H9 (cell line): ENCODE results near the gene ALDH1L1. TPM values are rescaled to one million over a fixed set of nuclear protein-coding genes. Genes with fewer than 3 reads are reported as not detected.

ENCODE experiments used
- DNase-seq: peaks from one replicate; pipeline ENCODE4 v3.0.0-alpha.2; 2017
- H2AFZ ChIP-seq: one replicate; pipeline ENCODE4 v1.6.1; 2013; ENCODE audit warnings: mild to moderate bottlenecking, low read length, control low read depth, moderate library complexity
- H2AK5ac ChIP-seq: 2 replicates; pipeline ENCODE4 v1.6.1; 2013; ENCODE audit warnings: low read length, control low read depth, mixed read lengths; ENCODE audit not compliant: insufficient read length
- H2BK120ac ChIP-seq: one replicate; pipeline ENCODE4 v1.6.1; 2013; ENCODE audit warnings: low read depth, mild to moderate bottlenecking, low read length, control low read depth, inconsistent platforms; ENCODE audit not compliant: poor library complexity, severe bottlenecking
- H2BK12ac ChIP-seq: 2 replicates; pipeline ENCODE4 v1.6.1; 2013; ENCODE audit warnings: low read length, control low read depth, mixed read lengths, low read depth; ENCODE audit not compliant: insufficient read length
- H2BK15ac ChIP-seq: 2 replicates; pipeline ENCODE4 v1.6.1; 2013; ENCODE audit warnings: low read depth, low read length, control low read depth
- H2BK20ac ChIP-seq: one replicate; pipeline ENCODE4 v1.6.1; 2013; ENCODE audit warnings: low read depth, mild to moderate bottlenecking, low read length, control low read depth, inconsistent platforms; ENCODE audit not compliant: poor library complexity, severe bottlenecking
- H2BK5ac ChIP-seq: 2 replicates; pipeline ENCODE4 v1.6.1; 2013; ENCODE audit warnings: low read length, control low read depth, mixed read lengths; ENCODE audit not compliant: insufficient read length
- H3K14ac ChIP-seq: 2 replicates; pipeline ENCODE4 v1.6.1; 2013; ENCODE audit warnings: low read length, control low read depth; ENCODE audit not compliant: insufficient read depth
- H3K18ac ChIP-seq: 2 replicates; pipeline ENCODE4 v1.6.1; 2013; ENCODE audit warnings: low read depth, mild to moderate bottlenecking, mixed read lengths, low read length, control low read depth; ENCODE audit not compliant: insufficient read length
- H3K23ac ChIP-seq: 2 replicates; pipeline ENCODE4 v1.6.1; 2013; ENCODE audit warnings: low read length, control low read depth, mixed read lengths, low read depth; ENCODE audit not compliant: insufficient read length
- H3K23me2 ChIP-seq: 2 replicates; pipeline ENCODE4 v1.6.1; 2013; ENCODE audit warnings: low read depth, mild to moderate bottlenecking, mixed read lengths, low read length, control low read depth; ENCODE audit not compliant: insufficient read length, poor library complexity, severe bottlenecking
- H3K27ac ChIP-seq: 2 replicates; pipeline ENCODE4 v1.5.1; 2013; ENCODE audit warnings: low read length, control low read depth, mixed read lengths, low read depth; ENCODE audit not compliant: insufficient read length
- H3K27me3 ChIP-seq: 2 replicates; pipeline ENCODE4 v1.6.1; 2013; ENCODE audit warnings: low read length, control low read depth, inconsistent platforms; ENCODE audit not compliant: insufficient read depth
- H3K4ac ChIP-seq: 2 replicates; pipeline ENCODE4 v1.6.1; 2013; ENCODE audit warnings: low read depth, mild to moderate bottlenecking, control low read depth, inconsistent platforms, low read length, moderate library complexity
- H3K4me1 ChIP-seq: 2 replicates; pipeline ENCODE4 v1.6.1; 2013; ENCODE audit warnings: low read length, control low read depth, inconsistent platforms; ENCODE audit not compliant: insufficient read depth
- H3K4me2 ChIP-seq: 2 replicates; pipeline ENCODE4 v1.6.1; 2013; ENCODE audit warnings: low read length, control low read depth, mixed read lengths; ENCODE audit not compliant: insufficient read length, insufficient read depth
- H3K56ac ChIP-seq: 2 replicates; pipeline ENCODE4 v1.6.1; 2013; ENCODE audit warnings: low read depth, mild to moderate bottlenecking, mixed read lengths, low read length, control low read depth; ENCODE audit not compliant: insufficient read length
- H3K79me1 ChIP-seq: 2 replicates; pipeline ENCODE4 v1.6.1; 2013; ENCODE audit warnings: low read depth, mild to moderate bottlenecking, moderate library complexity, low read length, control low read depth, inconsistent platforms; ENCODE audit not compliant: insufficient read depth, poor library complexity, severe bottlenecking
- H3K79me2 ChIP-seq: 2 replicates; pipeline ENCODE4 v1.6.1; 2013; ENCODE audit warnings: low read length, control low read depth, inconsistent platforms; ENCODE audit not compliant: insufficient read depth
- H3K9ac ChIP-seq: 2 replicates; pipeline ENCODE4 v1.6.1; 2013; ENCODE audit warnings: low read length, control low read depth, mixed read lengths; ENCODE audit not compliant: insufficient read length; ENCODE audit errors: extremely low read depth
- H3K9me3 ChIP-seq: one replicate; pipeline ENCODE4 v1.6.1; 2013; ENCODE audit warnings: low read depth, low read length, inconsistent platforms; ENCODE audit not compliant: control insufficient read depth
- H3T11ph ChIP-seq: one replicate; pipeline ENCODE4 v1.6.1; 2013; ENCODE audit warnings: mild to moderate bottlenecking, low read length, control low read depth, inconsistent platforms
- H4K20me1 ChIP-seq: one replicate; pipeline ENCODE4 v1.6.1; 2013; ENCODE audit not compliant: control insufficient read depth, insufficient read length, insufficient read depth
- H4K5ac ChIP-seq: 2 replicates; pipeline ENCODE4 v1.6.1; 2013; ENCODE audit warnings: low read depth, mild to moderate bottlenecking, mixed read lengths, low read length, control low read depth; ENCODE audit not compliant: insufficient read length
- H4K8ac ChIP-seq: replicated peaks from 2 replicates; pipeline ENCODE4 v1.6.1; 2013; ENCODE audit warnings: low read length, control low read depth, mixed read lengths, low read depth; ENCODE audit not compliant: insufficient read length
- H4K91ac ChIP-seq: 2 replicates; pipeline ENCODE4 v1.6.1; 2013; ENCODE audit warnings: low read depth, mild to moderate bottlenecking, moderate library complexity, mixed read lengths, low read length, control low read depth; ENCODE audit not compliant: insufficient read length
- H3K27ac Mint-ChIP-seq, 3 experiments: 2 replicates in 2 of 3; 3 replicates in 1 of 3; pipeline ENCODE4 v1.8.0; 2020 to 2021; ENCODE audit warnings: mixed read lengths in 3 of 3, mild to moderate bottlenecking in 1 of 3, moderate library complexity in 1 of 3
- H3K27me3 Mint-ChIP-seq: 2 replicates; pipeline ENCODE4 v1.8.0; 2021; ENCODE audit warnings: low read depth, mild to moderate bottlenecking, moderate library complexity, mixed read lengths
- H3K36me3 Mint-ChIP-seq, 3 experiments: 2 replicates in 2 of 3; 3 replicates in 1 of 3; pipeline ENCODE4 v1.8.0; 2020 to 2021; ENCODE audit warnings: low read depth in 3 of 3, mixed read lengths in 3 of 3; ENCODE audit not compliant: insufficient read depth in 1 of 3
- H3K4me1 Mint-ChIP-seq, 2 experiments: 2 replicates each; pipeline ENCODE4 v1.8.0; 2020; ENCODE audit warnings: mixed read lengths in 2 of 2
- H3K4me3 Mint-ChIP-seq, 2 experiments: 2 replicates in 1 of 2; 3 replicates in 1 of 2; pipeline ENCODE4 v1.8.0; 2020 to 2021; ENCODE audit warnings: mild to moderate bottlenecking in 2 of 2, mixed read lengths in 2 of 2, moderate library complexity in 1 of 2
- H3K9me3 Mint-ChIP-seq, 2 experiments: 2 replicates in 1 of 2; 3 replicates in 1 of 2; pipeline ENCODE4 v1.8.0; 2020; ENCODE audit warnings: mild to moderate bottlenecking in 2 of 2, mixed read lengths in 2 of 2, moderate library complexity in 1 of 2
- WGBS: extraction: QIAGEN DNeasy Blood & Tissue Kit; methylation state at CpG from one replicate; pipeline ENCODE4 v1.1.7; 2013; ENCODE audit warnings: missing lambda C conversion rate, low lambda C conversion rate, mixed read lengths; ENCODE audit not compliant: insufficient read length; ENCODE audit errors: extremely low coverage; 5-methylcytosine and 5-hydroxymethylcytosine counted together
- total RNA-seq: library from RNA; stranded (reverse); gene quantifications from 2 replicates; pipeline ENCODE4 v1.2.1, GENCODE V29; 2021
- TF ChIP-seq, protein P1 (sequence below): fragments of 200-600 bp; sonication (generic); conservative IDR thresholded peaks from 3 replicates; pipeline ENCODE4 v1.8.0; 2021; ENCODE audit warnings: antibody characterized with exemption, mild to moderate bottlenecking

Gene ALDH1L1
- total RNA-seq, 1 experiment from 2014 or later = 0.90 TPM

DNA sequence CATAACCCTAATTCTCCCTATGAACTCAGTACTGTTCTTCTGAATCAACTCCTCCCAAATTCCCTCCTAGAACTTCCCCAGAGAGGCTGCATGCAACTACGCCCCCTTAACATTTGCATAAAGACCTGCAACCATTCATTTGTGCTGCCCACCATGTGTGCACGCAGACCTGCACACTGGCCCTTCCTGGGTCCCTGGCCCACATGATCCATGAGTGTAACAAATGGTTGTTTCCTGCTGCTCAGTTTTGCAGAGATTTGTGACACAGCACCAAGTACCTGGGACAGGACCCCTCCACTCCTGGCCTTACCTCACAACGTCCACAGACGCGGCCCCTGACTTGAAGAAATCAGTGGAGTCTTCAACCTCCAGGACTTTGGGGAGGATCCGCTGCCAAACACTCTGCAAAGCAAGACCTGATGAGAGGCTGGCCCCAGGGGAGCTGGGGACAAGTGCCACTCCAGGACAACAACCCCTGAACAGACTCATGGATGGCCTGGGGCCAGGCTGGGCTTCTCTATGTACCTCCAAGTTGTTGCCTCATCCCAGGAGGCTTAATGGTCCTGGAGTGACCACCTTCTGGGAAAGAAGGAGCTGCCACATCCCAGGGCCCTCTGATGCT is 33.8 kb downstream of the ALDH1L1 start:
- Histone ChIP-seq H3K14ac (no peak overlapping the region), H2BK20ac (no peak overlapping the region), H3K23me2 (no peaks in the 10 kb centered on the region), H3K79me1 (no peaks in the 10 kb centered on the region), H2BK120ac (no peak overlapping the region), H2BK12ac (no peak overlapping the region), H2AFZ (no peak overlapping the region), H3K4ac (no peak overlapping the region), H3K79me2 (no peaks in the 10 kb centered on the region), H3K4me1 (no peaks in the 10 kb centered on the region), H2AK5ac (no peak overlapping the region), H3K27ac (no peak overlapping the region), H4K5ac (no peak overlapping the region), H2BK5ac (no peak overlapping the region), H3K4me2 (no peak overlapping the region), H3K9ac (no peak overlapping the region), H3K9me3 (no peaks in the 10 kb centered on the region), H4K91ac (no peak overlapping the region), H3K56ac (no peak overlapping the region), H3K18ac (no peak overlapping the region), H3K23ac (no peak overlapping the region), H3K27me3 (no peaks in the 10 kb centered on the region), H3T11ph (no peak overlapping the region), H4K20me1 (no peaks in the 10 kb centered on the region), H4K8ac (no peak overlapping the region), H2BK15ac (no peak overlapping the region)
- Mint-ChIP-seq H3K9me3 (no peaks in the 10 kb centered on the region), H3K27me3 (no peaks in the 10 kb centered on the region; the same call in none of the 2 replicates), H3K4me3 (no peak overlapping the region), H3K4me1 (0 out of 4 replicates have a peak, but pooled peaks cover 0 to 5% of the 10 kb centered on the region in 2 experiments), H3K36me3 (no peaks in the 10 kb centered on the region), H3K27ac (no peak overlapping the region)
- TF ChIP-seq, protein P1, sequence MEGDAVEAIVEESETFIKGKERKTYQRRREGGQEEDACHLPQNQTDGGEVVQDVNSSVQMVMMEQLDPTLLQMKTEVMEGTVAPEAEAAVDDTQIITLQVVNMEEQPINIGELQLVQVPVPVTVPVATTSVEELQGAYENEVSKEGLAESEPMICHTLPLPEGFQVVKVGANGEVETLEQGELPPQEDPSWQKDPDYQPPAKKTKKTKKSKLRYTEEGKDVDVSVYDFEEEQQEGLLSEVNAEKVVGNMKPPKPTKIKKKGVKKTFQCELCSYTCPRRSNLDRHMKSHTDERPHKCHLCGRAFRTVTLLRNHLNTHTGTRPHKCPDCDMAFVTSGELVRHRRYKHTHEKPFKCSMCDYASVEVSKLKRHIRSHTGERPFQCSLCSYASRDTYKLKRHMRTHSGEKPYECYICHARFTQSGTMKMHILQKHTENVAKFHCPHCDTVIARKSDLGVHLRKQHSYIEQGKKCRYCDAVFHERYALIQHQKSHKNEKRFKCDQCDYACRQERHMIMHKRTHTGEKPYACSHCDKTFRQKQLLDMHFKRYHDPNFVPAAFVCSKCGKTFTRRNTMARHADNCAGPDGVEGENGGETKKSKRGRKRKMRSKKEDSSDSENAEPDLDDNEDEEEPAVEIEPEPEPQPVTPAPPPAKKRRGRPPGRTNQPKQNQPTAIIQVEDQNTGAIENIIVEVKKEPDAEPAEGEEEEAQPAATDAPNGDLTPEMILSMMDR = no peak
- no CpG with 5 or more reads among the region's 6 CpGs for WGBS
- DNase-seq = no peak
